Loucy (cell line): ENCODE data around the gene KNDC1.

ENCODE experiments used
- CTCF ChIP-seq: fragments of 200-600 bp; sonication (generic); conservative IDR thresholded peaks from 2 replicates; pipeline ENCODE4 v1.5.1; 2014; ENCODE audit warnings: mild to moderate bottlenecking, antibody characterized with exemption, low read length
- EZH2phosphoT487 ChIP-seq: fragments of 200-600 bp; IDR thresholded peaks from 2 replicates; pipeline ENCODE4 v1.6.1; 2018; ENCODE audit warnings: antibody characterized with exemption, mild to moderate bottlenecking, moderate library complexity, borderline replicate concordance

GRCh38 chr10:133161486-133162109 is 1.6 kb downstream of the KNDC1 start:
- TF ChIP-seq CTCF: no peak
- TF ChIP-seq EZH2phosphoT487: no peak
